SK-N-SH treated with all-trans-retinoic acid at 6 μM for 48 hours (cell line): ENCODE measurements around the gene MFSD11.

Experiments used
- ARNTL ChIP-seq: fragments of 450-650 bp; formaldehyde crosslinking; IDR thresholded peaks from 2 replicates; pipeline ENCODE4 v1.5.0; 2020; ENCODE audit warnings: low read depth, mild to moderate bottlenecking, moderate library complexity, borderline replicate concordance
- BACH2 ChIP-seq: fragments of 250-450 bp; sonication (Bioruptor Pico); IDR thresholded peaks from 2 replicates; pipeline ENCODE4 v1.9.0; 2021; ENCODE audit warnings: mild to moderate bottlenecking, borderline replicate concordance
- RARB ChIP-seq: fragments of 250-450 bp; sonication (Bioruptor Pico); IDR thresholded peaks from 2 replicates; pipeline ENCODE4 v1.8.0; 2021; ENCODE audit warnings: mild to moderate bottlenecking, moderate library complexity
- SNAI2 ChIP-seq: fragments of 250-450 bp; sonication (Bioruptor Pico); IDR thresholded peaks from 2 replicates; pipeline ENCODE4 v1.5.0; 2020; ENCODE audit warnings: mild to moderate bottlenecking, moderate library complexity
- TOX ChIP-seq: fragments of 250-450 bp; sonication (Bioruptor Pico); IDR thresholded peaks from 2 replicates; pipeline ENCODE4 v1.8.0; 2021; ENCODE audit warnings: mild to moderate bottlenecking, moderate library complexity, borderline replicate concordance
- ZFP3 ChIP-seq: fragments of 250-450 bp; sonication (Bioruptor Pico); IDR thresholded peaks from 2 replicates; pipeline ENCODE4 v1.5.0; 2020; ENCODE audit warnings: mild to moderate bottlenecking, moderate library complexity
- ZFP30 ChIP-seq: fragments of 450-650 bp; formaldehyde crosslinking; IDR thresholded peaks from 2 replicates; pipeline ENCODE4 v1.5.0; 2022; ENCODE audit warnings: mild to moderate bottlenecking, moderate library complexity
- TF ChIP-seq, protein P1 (sequence below): fragments of 250-450 bp; sonication (Bioruptor Pico); IDR thresholded peaks from 2 replicates; pipeline ENCODE4 v1.8.0; 2020; ENCODE audit warnings: mild to moderate bottlenecking, moderate library complexity, borderline replicate concordance

DNA sequence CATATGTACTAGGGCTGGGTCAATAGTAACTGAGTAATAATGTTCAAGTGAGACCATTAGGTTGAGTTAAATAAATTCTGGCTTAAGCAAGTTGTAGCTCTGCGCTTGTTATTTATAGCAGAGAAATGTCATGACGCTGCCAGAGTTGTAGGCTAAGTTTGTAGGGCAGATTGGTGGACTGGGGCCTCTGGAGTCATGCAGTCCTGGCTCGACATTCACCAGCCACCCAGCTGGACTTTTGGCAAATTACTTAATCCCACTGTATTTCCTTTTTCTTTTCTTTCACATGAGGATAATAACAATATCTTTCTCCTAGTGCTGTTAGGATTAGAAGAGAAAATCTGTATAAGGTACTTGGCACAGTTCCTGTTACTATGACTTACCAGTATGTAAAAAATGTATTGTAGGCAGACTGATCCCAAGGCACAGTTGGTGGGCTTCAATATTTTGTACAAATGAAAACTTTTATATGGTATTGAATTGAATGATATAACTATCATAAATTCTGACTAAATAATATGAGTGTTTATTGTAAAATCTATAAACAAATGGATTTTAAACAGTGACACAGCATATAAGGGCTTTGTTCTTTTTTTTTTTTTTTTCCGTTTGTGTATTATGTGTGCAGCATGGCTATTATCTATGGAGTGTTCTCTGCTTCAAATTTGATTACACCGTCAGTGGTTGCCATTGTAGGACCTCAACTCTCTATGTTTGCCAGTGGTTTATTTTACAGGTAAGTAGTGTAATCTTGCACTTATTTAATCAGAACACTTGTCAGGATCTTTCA lies 2.6 kb downstream of the MFSD11 start:
- TF ChIP-seq BACH2 (CRISPR knock-in tag) (no peak), ZFP30 (no peak), RARB (CRISPR knock-in tag) (no peak), SNAI2 (no peak), ZFP3 (CRISPR knock-in tag) (no peak), TOX (CRISPR knock-in tag) (no peak), ARNTL (CRISPR knock-in tag) (no peak)
- TF ChIP-seq, protein P1, sequence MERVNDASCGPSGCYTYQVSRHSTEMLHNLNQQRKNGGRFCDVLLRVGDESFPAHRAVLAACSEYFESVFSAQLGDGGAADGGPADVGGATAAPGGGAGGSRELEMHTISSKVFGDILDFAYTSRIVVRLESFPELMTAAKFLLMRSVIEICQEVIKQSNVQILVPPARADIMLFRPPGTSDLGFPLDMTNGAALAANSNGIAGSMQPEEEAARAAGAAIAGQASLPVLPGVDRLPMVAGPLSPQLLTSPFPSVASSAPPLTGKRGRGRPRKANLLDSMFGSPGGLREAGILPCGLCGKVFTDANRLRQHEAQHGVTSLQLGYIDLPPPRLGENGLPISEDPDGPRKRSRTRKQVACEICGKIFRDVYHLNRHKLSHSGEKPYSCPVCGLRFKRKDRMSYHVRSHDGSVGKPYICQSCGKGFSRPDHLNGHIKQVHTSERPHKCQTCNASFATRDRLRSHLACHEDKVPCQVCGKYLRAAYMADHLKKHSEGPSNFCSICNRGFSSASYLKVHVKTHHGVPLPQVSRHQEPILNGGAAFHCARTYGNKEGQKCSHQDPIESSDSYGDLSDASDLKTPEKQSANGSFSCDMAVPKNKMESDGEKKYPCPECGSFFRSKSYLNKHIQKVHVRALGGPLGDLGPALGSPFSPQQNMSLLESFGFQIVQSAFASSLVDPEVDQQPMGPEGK (CRISPR knock-in tag) = no peak
